Middle frontal gyrus (tissue), 1 donor: ENCODE results near the gene GDF7.

ENCODE experiments used
- DNase-seq: peaks from one replicate; pipeline ENCODE4 v3.0.0-alpha.2; 2015; ENCODE audit warnings: low spot score; ENCODE audit errors: extremely low spot score

GDF7 gene

DNA sequence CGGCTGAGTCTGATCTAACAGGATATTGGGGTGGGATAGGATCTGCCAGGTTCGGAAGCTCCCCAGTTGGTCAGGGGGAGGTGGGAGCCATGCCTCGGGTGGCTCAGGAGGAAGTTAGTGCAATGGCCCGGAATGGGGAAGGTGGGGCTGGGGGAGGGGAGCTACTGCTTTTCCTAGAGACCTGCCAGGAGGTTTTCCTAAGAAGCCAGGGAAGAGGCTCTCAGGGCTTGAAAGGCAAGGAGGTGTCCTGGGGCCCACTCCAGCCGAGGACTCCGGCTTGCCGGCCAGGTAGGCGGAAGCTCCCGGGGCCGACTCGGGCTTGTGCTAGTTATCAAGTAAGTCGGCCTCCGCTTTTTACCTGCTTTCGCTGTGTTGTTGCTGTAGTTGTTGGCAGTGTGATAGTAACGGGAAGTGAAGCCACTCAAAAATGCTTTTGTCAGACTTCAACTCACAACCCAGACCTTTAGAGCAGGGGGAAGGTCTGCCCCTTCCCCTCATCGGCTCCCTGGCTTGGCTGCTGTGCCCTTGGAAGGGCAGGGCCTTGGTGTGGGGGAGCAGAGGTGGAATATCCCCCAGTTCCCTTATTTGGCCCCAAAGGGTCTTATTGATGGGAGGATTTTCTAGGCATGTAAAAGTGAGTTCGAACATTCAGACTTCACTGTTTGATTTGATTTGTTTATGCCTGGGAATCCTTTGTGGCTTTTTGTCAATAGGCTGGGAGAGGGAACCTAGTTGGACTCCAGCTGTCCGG lies 5.4 kb downstream of the GDF7 start:
- no peak for DNase-seq

DNA sequence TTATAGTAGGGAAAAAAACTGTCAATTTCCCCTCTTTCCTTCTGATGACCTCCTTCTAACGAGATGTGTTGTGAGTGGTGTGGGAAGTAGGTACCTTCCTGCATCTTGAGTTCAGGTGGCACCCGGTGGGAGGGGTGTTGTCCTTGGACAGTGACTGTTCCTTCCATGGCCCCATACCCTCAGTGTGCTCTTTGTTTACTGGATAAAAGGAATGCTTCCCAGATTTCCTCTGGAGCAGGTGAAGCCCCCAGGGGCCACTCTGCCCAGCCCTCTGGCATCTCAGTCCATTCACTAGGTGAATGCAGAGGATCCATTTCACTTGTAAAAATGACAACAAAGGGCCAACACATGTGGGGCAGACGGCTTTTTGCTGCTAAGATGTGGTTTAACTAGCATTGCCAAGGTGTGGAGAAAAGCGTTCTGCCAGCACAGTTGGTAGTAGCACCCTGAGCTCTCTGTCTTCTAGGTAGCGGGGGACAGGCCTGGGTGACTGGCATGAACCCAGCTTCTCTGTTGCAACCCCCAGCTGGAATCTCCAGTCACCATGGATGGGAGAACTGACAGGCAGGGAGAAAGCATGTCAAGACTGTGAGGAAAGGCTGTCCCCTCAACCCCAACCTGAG lies 6.9 kb downstream of the GDF7 start:
- DNase-seq = no peak

DNA sequence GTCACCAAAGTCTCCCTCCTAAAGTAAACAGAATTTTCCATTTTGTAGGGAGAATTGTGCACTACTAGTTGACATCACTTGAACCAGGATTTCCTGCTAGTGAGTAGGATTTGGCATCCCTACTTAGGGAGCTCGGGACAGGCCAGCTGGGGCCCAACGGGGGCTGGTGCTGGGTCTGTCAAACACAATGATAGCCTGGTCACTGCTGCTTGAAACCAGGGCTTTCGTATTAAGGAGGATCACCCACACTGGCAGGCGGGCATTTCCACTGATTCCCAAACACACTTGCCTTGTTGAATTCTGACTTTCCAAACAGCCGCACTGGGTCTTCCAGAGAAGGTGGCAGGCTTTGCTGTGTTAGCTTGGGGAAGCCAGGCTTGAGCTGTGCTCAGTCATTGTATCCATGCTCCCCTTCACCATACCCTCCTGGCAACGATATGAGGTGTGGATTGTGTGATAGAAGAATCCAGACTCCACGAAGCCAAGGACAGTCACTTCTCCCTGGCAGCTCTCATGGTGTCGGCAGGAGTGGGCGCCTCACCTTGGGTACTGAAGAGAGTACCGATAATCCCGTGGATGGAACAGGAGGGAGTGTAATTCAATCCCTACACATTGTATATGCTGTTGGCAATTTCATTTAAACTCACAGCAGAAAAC lies 7.5 kb downstream of the GDF7 start:
- DNase-seq = no peak

DNA sequence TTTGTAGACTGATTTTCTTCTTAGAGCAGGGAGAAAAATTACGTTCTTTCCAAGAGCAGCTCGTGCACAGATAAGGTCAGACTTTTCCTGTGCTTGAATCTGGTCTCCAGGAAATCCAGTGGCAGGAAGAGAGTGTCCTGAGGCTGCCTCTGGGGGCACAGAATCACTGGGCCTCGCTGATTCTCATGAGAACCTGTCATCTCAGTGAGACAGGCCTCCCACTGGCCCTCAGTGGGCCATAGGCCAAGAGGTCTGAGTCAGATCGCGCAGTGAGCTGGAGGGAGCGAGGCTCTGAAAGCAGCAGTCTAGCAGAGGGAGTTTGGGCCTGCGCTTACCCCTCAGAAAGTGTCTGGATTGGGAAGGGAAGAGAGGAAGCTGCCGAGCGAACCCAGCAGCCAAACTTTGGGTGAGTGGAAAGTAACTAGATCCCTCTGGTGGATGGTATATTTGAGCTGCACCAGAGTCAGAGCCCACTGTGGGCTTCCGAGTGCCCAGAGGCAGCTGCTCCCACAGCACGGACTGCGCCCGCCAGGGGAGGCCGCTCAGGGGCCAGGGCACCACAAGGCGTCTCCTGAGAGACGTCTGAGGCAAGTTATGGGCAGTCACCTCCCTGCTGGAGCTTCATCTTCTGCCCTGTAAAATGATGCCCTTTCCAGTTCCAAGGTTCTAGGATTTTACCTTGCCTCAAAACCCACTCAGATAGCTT lies 8.2 kb downstream of the GDF7 start:
- no peak for DNase-seq

DNA sequence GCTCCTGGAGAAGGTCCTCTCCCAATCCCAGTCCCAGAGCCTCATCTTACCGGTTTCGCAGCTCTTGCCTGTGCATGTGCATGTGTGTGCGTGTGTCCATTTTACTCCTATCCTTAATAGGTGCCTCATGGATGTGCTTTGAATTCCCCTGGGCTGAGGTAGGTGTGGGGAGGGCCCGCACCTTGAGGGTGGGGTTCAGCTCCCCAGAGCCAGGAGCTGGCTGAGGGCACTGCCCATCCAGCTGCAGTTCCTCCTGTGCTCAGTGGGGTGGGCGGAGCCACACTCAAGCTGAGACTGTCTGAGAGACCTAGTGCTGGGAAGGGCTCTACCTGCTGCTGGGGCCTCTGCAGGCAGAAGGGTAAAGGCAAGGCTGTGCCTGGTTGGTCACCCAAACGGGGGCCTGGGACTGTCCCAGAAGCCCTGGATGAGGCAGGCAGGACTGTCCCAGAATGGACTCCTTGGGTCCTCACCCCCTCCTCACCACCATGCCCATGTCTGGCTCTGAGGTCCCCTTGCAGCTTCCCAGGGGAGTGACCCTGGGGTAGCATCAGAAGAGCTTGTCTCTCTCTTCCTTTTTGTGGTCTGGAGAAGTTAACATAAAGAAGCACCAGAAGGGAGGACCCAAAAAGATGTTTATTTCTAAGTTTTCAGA lies 8.9 kb downstream of the GDF7 start:
- no peak for DNase-seq

DNA sequence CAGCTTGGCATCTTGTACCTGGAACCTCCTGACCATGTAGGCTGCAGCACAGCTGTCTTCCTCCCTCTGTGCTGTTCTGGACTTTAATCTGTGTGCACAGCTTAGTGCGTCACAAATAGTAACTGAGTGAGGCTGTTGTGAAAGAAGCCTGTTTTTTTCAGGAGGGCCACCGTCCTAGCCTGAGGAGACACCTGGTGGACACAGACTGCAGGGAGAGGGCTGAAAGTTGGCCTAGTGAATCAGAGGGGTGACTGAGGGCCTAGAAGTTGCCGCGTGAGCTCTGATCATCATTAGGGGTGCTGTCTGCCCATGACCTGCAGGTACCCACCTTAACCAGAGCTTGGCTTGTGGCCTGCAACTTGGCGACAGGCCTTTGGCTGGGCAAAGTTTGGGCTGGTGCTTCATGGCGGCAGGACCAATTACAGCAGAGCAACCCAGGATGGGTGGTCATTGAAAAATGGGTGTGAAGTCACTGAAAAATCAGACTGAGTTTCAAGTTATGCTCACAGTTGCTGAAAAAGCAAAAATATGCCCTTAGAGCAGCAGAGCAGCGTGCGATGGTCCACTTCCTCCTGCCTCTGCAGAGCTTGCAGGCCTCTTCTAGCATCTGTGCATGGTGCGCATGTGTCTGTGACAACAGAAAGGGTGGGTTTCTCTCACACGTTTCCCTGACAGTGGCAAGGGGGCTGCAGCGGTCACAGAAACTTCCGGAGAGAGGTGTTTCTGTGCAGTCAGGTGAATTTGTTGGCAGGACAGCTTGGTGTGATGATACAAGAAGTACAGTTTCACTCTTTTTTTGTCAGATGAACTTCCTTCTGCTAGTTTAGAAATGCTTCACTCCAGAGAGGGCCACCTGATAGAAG lies 9.6 kb downstream of the GDF7 start:
- no peak for DNase-seq

DNA sequence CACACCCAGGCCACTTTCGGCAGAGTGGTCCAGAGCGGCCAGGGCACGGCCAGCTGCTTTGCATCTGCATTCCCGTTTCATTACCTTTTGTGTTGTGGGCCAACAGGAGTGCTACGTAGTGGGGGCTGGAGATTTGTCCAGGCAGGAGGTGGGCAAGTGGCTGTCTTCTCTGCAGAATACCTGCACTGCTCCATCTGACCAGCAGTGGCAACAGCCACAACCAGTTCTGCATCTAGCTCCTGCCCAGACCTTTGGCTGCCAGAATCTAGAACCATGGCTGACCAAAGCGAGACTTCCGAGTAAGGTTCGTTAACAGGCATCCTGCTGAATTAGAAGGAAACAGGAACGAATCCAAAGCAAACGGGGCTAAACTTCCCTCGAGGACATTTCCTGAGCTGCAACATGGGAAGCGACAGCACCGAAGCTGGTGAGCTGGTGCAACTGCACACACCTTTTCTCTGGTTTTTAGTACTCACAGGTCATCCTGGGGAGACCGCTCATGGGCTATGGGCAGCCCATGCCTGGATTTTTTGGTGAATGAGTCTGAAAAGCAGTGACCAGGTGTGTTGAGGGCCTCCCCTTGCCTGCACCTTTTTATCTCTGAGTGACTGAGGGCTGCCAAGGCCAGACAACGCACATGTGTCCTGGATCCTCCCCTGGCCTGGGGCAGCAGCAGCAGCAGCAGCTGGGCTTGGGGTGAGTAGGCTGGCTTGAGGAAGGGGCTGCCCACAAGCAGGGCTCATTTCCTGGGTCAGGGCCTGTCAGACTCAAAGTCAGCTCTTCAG lies 10.5 kb downstream of the GDF7 start:
- no peak for DNase-seq

DNA sequence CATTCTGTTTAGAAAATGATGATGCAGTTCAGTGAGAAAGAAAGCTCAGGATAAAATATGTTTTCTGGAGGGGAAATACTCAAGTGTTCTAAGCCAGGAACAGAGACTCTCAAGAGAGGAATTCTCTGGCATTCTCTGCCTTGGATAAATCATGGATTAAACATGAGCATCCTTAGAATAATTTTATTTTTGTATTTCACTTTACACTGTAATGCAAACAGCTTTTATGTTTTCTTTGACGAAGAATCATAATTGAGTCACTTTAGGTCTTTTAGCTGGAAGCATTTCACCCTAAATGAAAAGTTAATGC lies 11.1 kb downstream of the GDF7 start:
- DNase-seq = no peak

DNA sequence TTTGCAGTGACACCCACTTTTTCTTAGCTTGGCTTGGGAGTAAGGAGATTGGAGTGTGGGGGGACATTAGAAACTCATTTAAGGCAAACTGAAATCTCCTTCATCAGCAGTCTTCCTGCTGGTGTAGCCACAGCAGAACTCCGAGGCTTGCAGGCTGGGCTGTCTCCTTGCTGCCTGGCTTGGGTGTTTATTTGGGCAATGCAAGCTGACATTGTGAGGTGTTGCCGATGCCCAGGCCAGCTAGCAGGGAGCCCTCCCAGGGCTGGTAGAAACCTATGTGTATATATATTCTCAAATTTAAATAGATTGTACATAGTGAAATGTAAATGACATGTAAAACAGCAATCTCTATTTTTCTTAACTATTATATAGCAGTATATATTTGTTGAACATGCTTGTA lies 11.8 kb downstream of the GDF7 start:
- DNase-seq = no peak

DNA sequence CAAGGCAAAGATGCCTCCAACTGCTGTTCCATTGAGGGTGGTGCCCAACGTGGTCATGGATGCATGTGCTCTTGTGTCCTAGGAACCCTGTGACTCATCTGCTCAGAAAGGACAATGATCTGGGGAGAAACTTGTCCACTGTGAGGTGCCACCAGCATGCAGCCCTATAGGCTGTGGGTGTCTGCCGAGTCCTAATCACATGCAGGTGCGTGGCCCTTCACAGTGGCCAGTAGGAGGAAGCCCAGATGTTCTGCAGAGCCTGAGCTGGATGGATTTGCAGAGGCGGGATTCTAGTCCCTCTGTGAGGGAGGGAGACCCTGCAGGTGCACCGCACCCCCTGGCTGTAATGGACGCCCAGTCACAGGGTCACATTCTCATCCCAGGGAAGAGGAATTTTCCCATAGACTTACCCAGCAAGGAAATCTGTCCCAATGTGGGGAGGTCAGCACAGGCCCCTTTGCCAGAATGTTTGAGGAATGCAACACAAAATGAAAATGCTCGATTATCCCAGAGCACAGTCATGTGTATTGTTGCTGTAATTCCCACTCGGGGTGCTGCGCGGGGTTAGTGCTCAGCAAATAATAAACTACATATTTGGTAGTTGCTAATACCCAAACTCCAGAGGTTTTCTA lies 13.9 kb downstream of the GDF7 start:
- DNase-seq = no peak

DNA sequence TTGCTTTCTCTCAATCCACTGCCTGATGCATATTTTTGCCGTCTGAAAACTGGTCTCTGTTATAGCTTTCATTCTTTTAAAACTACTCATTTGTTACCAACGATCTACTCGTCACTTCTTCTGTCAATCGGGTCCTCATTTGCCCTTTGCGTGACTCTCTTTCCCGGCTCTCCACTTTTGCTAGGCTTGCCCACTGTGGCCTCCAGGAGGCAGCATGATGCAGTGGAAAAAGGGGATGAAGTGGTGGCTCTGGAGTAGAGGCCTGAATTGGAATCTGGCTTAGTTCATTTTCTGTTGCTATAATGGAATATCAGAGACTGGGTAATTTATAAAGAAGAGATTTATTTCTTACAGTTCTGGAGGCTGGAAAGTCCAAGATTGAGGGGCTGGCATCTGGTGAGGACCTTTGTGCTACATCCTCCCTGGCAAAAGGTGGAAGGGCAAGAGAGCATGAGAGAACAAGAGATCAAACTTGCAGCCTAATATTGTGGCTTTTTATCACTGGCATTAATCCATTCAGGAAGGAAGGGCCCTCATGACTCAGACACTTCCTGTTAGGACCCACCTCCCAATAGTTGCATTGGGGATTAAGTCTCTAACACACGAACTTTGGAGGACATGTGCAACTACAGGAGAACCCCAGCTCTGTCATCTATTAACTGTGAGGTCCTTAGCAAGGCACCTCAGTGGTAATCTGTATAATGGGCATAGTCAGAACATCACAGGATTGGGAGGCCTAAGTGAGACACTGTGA lies 15.4 kb downstream of the GDF7 start:
- DNase-seq = no peak

DNA sequence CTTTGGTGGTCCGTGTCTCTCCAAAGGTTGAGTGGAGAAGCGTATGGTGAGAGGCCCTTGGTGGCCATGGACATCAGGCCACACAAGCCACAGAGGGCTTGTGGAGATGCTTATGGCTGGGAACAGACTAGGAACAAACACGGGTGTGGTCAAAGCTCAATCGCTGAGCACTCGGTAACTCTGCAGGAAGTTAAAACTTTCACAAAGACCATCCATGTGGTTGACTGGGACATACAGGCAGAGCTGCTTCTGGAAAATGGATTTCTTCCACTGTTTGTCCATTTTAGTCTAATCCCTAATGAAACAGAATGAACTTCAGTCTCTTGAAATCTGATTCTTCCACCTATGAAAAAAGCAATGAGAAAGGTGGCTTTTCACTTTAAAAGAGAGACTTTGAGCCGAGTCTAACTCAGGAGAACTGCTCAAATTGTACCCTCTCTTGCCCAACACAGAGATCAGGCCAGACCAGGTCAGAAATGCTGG lies 17.7 kb downstream of the GDF7 start:
- no peak for DNase-seq

DNA sequence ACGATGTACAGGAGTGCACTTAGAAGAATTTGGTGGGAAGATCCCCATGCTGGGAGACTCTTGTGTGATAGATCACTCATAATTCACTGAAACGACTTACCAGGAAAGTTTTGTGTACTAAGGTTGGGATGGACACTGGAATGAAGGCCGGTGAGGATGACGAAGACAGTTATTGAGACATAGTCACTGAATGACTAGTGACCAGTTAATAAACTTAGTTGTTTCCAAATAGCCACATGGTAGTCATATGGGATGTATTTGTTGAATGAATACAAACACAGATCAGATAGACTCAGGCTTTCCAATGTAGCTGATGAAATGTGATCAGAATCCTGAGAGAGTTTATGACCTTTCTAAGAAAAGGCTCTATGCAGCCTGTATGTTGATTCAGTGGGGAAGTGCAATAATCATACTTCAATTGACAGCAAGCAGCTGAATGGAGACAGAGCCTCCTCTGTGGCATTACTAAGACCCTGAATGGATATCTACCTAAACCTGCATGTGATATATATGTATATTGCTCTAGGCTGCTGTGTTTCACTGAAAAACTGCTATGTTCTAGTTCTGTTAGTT lies 20.4 kb downstream of the GDF7 start:
- DNase-seq = no peak

DNA sequence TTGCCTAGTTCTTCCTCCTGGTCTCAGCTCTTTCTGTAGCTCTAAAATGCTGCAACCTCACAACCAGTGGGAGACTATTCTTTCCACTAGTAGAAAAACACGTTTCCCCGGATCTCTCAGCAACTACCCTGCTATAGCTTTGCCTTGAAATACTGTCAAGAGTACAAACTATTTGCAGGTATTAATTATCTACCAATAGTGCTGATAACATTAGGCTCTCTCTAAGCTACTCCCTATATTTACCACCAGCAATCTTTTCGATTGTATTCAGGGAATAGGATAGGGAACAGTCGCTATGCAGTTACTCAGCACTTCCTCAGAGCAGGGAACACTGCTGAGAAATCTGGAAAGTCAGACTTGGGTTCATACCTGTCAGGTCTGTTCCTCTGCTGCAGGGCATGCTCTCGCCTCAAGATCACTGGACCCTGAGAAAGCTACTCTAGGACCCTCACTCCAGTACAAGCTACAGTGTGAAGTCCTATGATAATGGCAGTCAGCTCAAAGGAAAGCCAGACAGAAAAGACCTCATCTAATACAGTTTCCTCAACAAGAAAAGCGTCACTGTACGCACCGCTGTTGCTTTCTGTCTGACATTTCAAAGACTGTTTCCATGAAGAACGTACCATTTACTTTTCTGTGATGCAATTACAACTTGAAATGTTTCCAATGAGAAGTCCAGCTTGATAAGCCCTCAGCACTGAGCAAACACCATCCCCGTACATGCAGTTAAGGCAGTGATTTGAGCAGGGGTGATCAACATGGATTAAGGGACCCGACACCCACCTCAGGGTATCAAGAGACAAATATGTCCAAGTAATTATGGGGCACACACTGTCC lies 22.7 kb downstream of the GDF7 start:
- DNase-seq = no peak

DNA sequence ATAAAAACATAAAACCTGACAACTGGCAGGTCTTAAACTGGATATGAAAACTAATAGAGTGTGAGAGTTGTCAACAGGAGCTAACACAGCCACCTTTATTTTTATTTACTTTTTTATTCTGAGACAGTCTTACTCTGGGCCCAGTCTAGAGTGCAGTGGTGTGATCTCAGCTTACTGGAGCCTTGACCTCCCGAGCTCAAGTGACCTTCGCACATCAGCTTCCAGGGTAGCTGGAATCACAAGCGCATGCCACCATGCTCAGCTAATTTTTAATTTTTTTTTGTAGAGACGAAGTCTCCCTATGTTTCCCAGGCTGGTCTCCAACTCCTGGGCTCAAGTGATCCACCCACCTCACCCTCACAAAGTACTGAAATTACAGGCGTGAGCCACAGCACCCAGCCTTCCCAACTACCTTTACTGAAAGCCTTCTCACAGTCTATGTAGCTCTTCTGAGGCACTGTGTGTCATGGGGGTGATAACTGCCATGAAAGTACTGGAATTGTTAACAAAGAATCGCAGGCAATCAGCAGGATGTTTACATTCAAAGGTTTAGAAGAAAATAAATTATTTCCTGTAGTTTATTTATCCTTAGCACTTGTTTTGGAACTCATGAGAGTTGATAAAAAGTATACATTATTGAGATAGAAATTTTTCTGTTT lies 24.3 kb downstream of the GDF7 start:
- DNase-seq = no peak

DNA sequence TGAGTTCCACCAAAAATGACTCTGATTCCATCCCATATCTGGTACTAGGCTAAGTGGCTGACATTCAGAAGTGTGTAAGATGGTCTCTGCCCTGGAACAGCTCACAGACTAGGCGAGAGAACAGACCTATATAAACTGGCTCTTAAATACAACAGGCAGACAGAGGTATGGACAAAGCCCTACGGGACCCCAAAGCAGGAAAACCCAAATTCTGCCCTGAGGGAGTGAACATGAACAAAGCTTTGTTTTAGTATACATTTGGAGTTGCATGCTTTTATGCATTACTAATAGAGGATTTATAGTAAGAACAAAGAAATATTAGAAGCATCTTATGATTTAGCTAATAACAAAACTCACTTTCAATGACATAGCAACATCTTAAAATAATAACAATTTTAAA lies 25.1 kb downstream of the GDF7 start:
- no peak for DNase-seq

DNA sequence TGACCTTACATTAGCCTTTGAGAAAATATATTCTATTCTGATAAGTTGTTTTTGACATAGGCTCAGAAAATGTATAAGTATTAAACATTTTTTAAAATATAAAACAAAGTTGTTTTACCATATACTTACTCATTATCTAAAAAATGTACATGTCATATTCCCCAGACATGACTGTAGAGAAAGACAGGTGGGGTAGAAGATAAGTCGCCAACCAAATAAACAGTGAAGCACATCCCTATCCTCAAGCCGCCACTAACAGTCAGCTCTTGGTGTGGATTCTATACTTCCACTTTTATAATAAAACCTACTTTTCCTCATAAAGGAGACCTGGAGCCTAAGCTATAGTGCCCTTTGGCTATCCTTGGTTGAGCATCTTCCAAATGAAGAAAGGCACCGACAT lies 26.4 kb downstream of the GDF7 start:
- DNase-seq = no peak
